ENCODE measurements around the gene DCT. TPM values are rescaled to one million over a fixed set of nuclear protein-coding genes. Genes with fewer than 3 reads are reported as not detected.

DCT gene
- total RNA-seq, 1 donor from 2014 or later, result 0.55 TPM

DNA sequence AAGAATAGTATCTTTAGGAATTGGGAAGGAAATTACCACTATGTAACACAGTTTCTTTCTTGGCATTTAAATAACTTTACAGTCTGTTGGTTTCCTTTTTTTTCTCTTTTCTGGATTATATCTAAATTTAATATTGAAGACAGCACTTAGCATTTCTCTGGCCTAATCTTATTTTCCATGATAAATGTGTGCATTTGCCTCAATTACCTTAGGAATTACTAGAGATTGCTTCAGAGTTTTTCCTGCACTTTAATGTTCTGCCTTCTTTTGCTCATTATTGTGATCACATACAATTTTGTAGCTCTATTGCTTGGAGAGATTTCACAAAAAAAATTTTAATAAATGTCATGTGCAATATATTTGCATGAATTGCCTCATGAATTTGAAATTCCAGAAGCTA, 25.1 kb downstream of the DCT start:
- DNase-seq (ENCODE audit: low spot score), result no peak

DNA sequence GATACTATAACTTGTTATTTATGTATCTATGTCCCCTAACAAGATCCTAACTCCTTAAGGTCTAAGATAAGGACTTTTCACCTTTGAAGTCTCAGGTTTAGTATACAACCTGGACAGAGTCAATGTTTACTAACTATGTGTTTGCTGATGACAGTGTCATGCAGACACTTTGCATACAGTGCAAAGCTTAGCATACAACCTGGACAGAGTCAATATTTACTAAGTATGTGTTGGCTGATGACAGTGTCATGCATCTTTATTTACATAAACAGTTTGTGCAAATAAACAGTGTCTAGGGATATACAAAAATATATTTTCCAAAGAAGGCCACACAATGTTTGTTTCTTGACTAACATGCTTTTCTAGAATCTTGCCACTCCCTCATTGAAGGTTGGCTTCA, 34.7 kb downstream of the DCT start:
- no peak for DNase-seq (ENCODE audit: low spot score)

DNA sequence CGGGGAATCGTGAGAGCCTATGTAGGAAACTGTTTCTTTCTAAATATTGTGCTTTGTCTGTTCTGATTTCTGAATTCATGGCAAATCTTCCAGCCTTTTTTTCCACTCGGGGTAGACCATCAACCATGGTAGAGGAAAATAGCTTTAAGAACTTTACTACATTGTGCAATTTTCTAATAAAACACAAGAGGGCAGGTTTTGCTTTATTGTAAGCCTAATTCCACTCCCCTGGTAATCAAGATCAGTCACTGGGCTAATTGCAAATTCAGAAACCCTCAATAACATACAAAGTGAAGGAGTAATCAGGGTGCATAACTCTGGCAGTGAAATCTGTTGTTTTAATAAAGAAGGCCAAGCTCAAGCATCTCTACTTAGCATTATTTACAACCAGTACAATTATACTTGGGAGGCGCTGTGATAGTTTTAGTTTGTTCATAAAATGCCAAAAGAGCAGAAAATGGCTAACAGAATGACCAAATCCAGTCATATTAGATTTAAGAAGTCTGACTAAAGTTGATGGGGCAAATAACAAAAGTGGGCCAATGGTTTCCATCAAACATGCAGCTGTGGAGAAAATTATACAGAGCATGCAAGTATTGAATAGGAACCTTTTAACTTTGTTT, 43.8 kb downstream of the DCT start:
- no peak for DNase-seq (ENCODE audit: low spot score)

DNA sequence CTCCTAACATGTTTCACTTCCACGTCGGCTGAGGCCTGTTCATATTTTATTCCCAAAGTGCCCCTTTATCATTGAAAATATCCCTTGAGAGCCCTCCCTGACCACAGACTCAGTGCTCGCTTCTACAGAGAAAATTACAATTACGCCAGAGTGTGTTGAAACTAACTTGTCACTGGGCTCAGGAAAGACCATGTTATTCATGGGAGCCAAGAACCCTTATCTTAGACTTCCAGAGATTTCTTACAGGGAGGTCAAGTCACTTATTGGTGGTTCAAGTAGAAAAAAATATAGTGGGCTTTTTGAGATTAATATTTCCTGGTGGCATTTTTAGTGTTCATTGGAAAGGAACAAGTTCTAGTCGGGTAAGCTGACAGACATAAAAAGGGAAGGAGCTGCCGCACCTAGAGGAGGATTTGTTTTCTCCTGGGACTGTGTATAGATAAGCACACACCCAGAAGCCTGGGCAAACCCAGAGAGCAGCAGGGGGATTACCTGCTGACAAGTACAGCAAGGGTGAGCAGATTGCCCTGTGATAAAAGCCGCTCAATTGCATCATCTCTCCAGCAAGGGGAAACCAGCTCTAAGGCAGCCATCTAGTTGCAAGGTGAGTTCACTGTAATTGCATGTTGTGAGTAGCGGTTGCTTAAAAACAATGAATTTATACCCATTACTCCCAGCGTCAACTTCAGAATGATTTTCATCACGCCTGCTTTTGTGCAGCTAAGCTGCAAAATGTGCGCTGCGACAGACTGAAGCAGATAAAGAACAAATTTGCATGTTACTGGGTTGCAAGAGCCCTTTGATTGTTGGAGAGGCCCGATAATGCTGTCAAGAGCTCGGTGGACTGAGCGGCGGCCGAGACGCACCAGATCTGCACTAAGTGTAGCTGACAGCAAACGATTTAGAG, 46.2 kb downstream of the DCT start:
- no peak for DNase-seq (ENCODE audit: low spot score)

DNA sequence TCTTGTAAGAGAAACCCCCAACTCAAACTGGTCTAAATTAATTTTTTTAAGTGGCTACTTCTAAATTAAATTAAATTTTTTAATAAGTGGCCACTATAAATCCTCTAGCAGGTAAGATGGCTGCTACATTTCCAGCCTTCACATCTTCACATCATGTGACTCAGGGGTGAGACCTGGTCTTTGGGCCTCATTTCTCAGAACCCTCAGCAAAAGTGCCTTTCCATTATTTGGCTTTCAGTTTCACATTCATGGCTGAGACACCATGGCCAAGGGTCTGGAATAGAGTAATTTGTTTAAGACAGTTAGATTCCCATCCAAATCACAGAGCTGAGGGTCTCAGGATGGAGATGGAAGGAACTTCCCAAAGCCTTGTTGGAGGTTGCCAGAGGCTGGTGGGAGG, 47.5 kb downstream of the DCT start:
- no peak for DNase-seq (ENCODE audit: low spot score)

DNA sequence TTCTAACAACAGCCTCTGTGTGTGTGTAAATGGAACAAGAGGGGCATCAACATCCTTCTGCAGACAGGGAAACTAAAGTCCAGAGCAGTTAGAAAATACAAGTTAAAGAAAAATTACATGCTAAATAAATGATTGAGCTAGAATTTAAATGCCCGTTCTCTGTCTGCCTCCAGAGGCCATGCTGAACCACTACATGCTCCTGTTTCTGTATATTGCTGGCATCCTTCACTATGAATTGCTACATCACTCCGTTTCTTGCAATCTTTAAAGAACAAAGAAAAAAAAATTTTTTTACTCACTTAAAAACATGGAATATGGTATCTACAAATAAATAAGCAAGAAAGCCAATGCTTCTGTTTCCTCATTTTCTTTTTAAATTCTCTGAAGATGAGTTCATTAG, 47.9 kb downstream of the DCT start:
- no peak for DNase-seq (ENCODE audit: low spot score)

DNA sequence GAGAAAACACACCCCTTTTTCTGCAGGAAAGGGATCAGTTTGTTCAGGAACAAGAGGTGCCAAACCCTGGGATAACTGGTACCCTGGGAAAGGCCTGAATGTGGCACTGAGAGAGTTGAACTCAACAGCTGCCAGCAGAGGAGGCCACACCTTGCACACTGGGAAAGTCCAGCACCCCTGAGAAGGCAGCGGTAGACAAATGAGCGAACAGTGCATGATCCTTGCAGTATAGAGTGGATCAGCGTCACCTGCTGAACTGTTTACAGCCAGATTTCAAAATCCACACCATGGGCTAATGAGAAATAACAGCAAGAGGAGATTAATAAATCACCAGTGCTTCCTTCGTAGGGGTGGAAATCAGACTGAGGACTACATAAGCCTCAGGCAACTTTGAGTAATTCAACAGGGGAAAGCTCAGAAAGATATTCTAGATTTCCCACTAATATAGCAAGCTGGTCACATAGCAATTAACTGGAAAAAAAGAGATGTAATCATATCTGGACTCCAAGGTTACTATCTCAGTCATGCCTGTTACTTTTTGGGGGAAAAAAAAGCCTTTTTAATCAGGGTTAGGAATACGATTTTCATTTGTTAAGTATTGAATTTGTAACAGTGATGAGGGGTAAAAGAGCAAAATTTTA, 52.0 kb downstream of the DCT start:
- DNase-seq (ENCODE audit: low spot score), result no peak

DNA sequence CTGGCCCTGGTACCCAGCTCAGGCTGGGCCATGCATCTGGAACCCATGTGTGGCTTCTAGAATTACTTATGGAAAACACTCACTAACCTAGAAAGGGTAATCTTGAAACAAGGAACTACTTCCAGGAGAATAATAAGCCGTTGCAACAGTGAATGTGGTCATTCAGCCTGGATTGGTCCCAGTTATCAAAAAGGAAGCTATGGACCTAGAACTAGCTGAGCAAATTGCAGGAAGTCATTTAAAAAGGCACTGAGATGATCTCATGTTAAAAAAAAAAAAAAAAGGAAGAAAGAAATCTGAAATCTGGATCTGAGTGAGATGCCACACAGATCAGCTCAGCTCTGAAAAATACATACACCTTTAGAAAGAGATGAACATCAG, 59.6 kb downstream of the DCT start:
- DNase-seq (ENCODE audit: low spot score), result no peak

DNA sequence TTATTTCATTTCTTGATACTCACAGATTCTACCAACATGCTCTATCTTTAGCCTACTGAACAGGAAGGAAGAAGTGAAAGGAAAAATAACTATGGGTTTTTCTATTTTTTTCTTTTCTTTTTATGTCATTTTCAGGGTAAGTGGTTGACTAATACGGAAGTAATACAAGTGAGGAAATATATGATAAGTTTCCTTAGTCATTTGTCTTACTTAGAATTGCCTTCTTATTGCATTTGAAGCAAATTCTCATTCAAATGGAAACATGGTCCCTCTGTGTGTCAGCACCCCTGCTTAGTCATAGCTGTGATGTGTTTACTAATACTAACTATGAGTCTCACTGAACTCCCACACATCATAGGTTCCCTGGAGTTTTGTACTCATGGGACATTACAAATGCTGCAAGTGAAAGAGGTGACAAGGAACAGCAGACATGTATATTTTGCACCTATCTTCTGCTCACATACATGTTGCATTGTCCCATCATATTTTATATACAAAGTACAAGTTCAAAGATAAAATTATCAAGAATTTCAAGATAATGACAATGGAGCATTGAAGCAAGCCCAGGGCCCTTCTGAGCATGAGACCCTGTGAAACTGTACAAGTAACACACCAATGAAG, 60.1 kb downstream of the DCT start:
- DNase-seq (ENCODE audit: low spot score), result no peak

DNA sequence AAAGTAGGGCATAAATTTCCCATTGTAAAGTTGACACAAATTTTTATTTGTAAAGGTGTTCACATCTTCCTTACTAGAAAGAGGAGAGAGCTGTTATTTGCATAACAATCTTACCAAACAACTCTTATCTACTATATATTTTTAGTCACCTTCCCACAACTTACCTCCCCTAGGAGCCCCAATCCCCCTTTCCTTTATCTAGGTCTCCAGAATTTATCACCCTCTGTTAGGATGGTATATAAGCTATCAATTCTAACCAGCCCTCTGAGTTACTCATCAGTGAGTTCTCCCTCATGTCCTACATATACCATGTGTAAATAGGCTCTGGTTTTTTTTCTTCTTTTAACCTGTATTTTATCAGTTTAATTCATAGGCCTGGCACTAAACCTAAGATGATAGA, 62.2 kb downstream of the DCT start:
- DNase-seq (ENCODE audit: low spot score), result no peak

DNA sequence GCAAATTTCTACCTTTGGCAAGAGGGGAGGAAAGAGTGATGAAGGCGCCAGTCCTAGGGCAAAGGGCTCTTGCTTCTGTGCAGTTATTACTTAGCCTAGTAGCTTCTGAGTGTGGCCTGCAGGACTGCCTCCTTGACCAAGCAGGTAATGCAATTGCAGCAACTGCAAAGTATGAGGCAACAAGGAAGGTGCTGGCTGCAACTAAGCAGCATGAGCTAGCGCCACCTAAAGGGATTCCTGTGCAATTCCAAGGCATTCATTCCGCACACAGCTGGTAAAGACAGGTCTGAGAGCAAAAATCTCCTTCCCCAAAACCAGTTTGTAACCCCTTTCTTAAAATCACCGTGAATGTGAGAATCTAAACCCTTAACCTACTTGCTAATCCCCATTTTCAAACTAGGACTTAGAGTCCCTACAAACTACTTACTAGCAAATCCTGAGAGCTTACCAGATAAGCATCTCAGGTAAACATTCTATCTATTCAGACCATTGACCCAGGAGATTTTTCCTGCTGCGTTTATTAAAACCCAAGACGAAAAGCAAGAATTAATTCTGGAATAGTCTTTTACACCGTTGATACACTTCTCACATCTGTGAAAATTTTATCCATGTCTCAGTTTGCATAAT, 62.9 kb downstream of the DCT start:
- DNase-seq (ENCODE audit: low spot score), result no peak

DNA sequence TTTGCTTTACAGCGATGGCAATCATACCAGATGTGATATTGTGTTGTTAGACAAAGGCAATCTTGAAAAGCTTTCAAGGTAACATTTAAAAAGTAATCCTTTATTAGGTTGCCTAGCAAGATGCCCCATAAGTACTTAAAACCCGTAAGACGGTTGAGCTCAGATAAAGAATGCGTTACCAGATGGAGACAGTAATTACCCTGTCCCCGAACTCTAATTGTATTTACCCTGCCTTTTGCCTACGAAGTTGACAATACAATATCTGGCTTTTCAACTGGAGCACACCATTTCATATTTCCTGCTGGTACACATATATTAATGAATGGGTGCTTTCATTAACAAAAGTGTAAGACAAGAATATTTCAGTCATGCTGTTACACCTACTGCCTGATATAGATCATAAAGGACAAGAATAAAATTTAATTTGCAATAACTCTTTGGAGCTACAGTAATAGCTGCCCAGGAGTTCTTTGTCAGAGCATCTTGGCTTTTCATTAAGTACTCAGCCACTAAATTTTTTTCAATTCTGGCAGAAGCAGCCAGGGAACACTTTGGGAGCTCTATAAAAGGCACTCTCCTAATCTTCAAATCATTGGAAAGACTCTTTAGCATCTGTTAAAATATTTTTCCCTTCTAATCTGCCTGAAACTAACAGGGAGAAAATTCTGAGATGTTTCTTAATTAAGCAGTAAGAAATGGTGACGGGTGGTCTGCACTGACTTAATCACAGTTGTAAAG, 63.8 kb downstream of the DCT start:
- no peak for DNase-seq (ENCODE audit: low spot score)

DNA sequence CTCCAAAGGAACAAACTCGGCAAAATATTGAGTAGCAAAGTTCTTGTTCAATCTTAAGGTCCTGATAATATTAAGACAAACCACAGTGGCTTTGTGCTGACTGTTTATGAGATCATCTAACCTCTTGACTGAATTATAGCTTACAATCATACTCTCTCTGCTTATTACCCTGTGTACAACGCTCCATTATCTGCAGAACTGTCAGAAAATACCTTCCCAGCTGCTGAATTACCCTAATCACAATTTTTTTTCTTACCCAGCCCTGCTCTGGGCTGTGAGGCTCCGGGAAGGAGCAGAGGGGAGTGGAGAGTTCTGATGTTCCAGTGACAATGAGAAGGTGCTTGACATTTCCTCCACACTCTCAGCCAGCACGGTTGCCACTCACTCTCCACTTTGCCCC, 64.8 kb downstream of the DCT start:
- no peak for DNase-seq (ENCODE audit: low spot score)

DNA sequence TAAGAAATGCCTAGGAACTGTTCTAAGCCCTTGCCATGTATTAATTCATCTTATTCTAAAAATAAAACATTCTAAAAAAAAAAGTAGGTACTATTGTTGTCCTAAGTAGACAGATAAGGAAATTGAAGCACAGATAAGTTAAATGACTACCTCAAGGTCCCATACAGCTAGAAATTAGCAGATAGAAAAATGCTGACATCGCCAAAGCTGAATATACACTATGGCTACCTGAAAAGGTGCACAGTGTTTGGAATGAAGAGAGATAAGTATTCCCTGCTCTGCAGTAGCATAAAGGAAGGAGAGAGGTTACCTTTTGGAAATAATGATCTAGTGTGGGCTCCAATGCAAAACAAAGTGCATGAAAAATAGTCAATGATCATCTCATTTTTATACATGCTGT, 65.3 kb downstream of the DCT start:
- no peak for DNase-seq (ENCODE audit: low spot score)

DNA sequence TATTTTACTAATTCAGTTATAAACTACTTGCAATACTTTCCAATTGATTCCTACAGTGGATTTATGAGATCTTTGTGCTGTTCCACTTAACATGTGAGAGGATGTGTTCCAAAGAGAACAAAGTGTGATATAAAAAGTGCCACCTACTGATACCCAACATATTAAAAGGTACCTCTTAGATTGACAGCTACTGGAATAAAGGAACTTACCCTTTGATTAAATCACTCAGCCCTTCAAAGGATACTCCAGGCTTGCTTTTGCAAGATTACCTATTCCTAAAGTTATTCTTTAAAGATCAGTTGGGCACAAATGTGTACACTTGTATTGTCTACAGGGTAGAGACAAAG, 65.9 kb downstream of the DCT start:
- DNase-seq (ENCODE audit: low spot score), result no peak

DNA sequence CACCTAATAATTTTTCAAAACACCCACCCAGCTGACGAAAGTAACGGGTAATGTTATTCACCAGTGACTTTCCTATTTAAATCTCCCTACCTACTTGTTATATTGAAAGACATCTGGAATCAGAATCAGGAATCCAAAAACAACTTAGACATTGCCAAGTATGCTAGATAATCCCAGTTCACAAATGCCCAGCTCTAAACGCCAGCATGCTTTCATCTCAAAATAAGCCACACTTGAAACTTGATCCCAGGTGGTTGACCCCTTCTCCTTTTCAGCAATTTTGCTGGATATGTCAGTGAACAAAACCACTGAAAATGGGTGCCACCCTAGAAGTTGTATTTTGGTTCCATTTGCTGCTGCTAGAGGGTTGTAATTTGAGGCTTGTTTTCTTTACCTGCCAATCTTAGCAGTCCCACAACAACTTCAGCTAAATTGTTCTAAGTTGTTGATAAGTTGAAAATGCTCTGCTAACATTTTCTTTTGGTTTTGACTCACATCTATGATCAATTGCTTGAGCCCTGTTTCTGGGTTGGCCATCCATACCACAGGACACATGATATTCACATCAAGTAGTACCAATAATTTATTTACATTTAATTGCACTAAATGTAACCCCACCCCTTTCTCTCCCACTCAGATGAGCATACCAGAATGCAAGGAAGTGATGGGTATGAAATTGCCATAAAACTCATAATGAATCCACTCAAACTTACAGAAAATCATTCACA, 66.4 kb downstream of the DCT start:
- DNase-seq (ENCODE audit: low spot score), result no peak

DNA sequence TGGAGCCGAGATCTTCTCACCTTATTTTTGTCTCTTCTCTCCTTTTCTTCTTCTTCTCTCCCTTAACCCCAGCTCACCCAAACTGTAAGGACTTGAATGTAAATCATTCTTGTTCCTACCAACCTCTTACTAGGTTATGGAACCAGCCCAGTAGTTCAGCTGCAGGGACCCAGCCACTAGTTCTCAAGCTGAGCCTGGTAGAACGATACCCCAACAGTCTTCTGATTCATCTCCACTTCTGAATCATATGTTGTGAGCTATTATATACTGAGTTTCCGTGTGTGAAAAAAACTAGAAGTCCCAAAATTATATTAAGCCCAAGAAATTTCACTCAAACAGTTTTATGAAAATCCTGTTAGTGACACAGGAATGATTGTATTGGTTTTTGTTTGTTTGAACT, 67.7 kb downstream of the DCT start:
- DNase-seq (ENCODE audit: low spot score), result no peak

DNA sequence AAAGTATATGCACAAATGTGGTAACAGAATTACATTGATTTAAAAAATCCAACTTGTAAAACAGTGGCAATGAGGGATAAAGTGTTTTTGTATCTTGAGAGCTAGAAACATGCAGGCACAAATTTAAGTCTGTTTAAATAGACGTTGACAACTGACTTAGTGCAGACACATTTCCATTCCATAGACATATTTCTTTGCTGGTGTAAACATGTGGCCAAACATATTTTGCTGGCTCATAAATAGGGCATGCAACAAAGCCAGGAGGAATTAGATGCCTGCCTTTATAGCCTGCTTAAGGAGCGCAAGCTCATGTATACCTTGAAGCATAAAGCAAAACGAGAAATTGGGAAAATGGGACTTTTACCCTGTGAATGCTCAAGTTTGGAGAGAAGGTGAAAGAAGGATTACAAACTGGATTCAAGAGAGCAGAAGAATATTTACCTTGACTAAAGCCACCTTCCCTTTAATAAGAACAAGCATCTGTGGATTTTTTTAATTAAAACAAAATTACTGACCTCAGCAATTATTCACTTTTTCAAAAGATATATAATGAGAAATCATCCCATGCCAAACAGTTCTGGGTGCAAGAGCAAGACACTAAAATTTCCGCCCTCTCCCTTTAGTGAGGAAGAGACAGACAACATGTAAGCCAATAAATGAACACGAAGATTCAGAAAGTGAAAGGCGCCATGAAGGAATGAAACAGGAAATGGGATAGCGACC, 71.0 kb downstream of the DCT start:
- DNase-seq (ENCODE audit: low spot score), result no peak

DNA sequence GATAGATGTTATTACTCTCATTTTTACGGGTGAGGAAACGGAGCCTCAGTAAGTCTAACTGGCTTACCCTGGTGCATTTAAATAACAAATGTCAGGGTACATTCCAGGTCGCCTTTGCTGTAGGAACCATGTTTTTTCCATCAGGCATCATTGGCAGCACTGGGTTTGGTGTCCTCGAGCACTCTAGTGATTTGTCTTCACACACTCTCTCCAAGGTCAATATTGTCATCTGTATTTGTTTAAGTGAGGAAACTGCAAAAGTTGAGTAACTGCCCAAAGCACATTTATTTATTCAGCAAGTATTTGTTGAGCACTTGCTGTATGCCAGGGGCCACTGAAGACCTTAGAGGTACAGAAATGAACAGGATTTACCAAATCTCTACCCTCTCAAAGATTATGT, 78.6 kb downstream of the DCT start:
- no peak for DNase-seq (ENCODE audit: low spot score)

DNA sequence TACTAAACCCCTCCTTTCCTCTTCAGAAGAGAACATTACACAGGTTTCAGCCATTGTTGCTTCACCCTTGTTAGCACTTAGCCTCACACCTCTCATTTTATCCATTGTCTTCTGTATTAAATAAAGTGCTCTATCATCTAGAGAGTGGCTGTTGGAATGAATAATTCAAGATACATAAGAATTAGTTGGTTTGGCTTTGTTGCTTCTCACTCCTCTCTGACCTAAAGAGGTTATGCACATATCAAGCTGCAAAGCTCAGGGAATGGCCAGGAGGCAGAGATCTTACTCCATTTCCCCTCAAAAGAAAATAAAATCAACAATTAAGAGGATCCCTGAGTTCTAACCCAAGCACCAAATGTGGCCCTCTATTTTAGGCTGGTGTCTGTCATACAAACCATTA, 79.7 kb downstream of the DCT start:
- DNase-seq (ENCODE audit: low spot score), result no peak
